Activated B cell treated with CpG ODN at 0.5 μM for 24 hours (primary cell): ENCODE measurements around the gene CAMSAP2. TPM values are rescaled to one million over a fixed set of nuclear protein-coding genes. Genes with fewer than 3 reads are reported as not detected.

Source experiments
- ATAC-seq: fragments of 200-7000 bp; cut with Tn5 transposase; one replicate; pipeline ENCODE4 v1.10.0; 2021; ENCODE audit warnings: low read depth, mild to moderate bottlenecking, moderate library complexity
- CTCF ChIA-PET: fragments of 350-600 bp; sonication (Branson Sonifier 250); formaldehyde crosslinking; loops from one replicate; lab custom pipeline; 2021; ENCODE audit warnings: antibody characterized with exemption; lab: Charles Lee
- POLR2A ChIA-PET: fragments of 350-600 bp; sonication (Branson Sonifier 250); formaldehyde crosslinking; loops from one replicate; lab custom pipeline; 2021; ENCODE audit warnings: antibody characterized with exemption; lab: Charles Lee
- DNase-seq: peaks from one replicate; pipeline ENCODE4 v3.0.0; 2022
- H3K27ac Mint-ChIP-seq: one replicate; pipeline ENCODE4 v1.8.0; 2020; ENCODE audit warnings: mixed read lengths
- H3K27me3 Mint-ChIP-seq: one replicate; pipeline ENCODE4 v1.8.0; 2021; ENCODE audit warnings: mixed read lengths
- H3K36me3 Mint-ChIP-seq: one replicate; pipeline ENCODE4 v1.8.0; 2021; ENCODE audit warnings: low read depth, mixed read lengths
- H3K4me1 Mint-ChIP-seq: one replicate; pipeline ENCODE4 v1.8.0; 2021; ENCODE audit warnings: mixed read lengths
- H3K4me3 Mint-ChIP-seq: one replicate; pipeline ENCODE4 v1.8.0; 2020; ENCODE audit warnings: mild to moderate bottlenecking, mixed read lengths
- H3K9me3 Mint-ChIP-seq: one replicate; pipeline ENCODE4 v1.8.0; 2020; ENCODE audit warnings: mixed read lengths
- CTCF ChIP-seq: fragments of 200-600 bp; IDR thresholded peaks from one replicate; pipeline ENCODE4 v1.8.0; 2022; ENCODE audit warnings: antibody characterized with exemption, mild to moderate bottlenecking
- intact Hi-C: fragments of 100-400 bp; cut with micrococcal nuclease; formaldehyde crosslinking; loops from one replicate; pipeline ENCODE4 v1.15.1; 2024
- total RNA-seq: library from RNA; stranded (reverse); gene quantifications from 2 replicates; pipeline ENCODE4 v1.2.3, GENCODE V29; 2022

The CAMSAP2 gene
- total RNA-seq, 1 donor from 2014 or later = 0.86 TPM

- H3K4me1 Mint-ChIP-seq = no peaks in the 10 kb centered on the region
- H3K36me3 Mint-ChIP-seq = no peaks in the 10 kb centered on the region
- CTCF ChIA-PET = no interaction called here
- H3K4me3 Mint-ChIP-seq = no peak overlapping the region
- DNase-seq (no peak), ATAC-seq (no peak)
- H3K27ac Mint-ChIP-seq = no peak overlapping the region
- H3K27me3 Mint-ChIP-seq = peaks cover 15% of the 10 kb centered on the region
- no peaks in the 10 kb centered on the region for H3K9me3 Mint-ChIP-seq
- intact Hi-C loops = no loop called here
- POLR2A ChIA-PET = interaction anchor here (0.9 kb wide), 1 partner anchor 9 kb away, joined by 4 read pairs; no protein-coding TSS in a partner anchor
- no peak for TF ChIP-seq CTCF
Observed at GRCh38 chr1:200762089-200762488, 23.4 kb downstream of the CAMSAP2 start.

- H3K9me3 Mint-ChIP-seq = no peaks in the 10 kb centered on the region
Observed at GRCh38 chr1:200767321-200767720, 28.6 kb downstream of the CAMSAP2 start.

GRCh38 chr1:200771625-200772555 is 33.2 kb downstream of the CAMSAP2 start:
- H3K27me3 Mint-ChIP-seq = no peaks in the 10 kb centered on the region
- H3K36me3 Mint-ChIP-seq = no peaks in the 10 kb centered on the region
- DNase-seq (no peak), ATAC-seq (no peak)
- ChIA-PET CTCF (no interaction called here), POLR2A (no interaction called here)
- no peaks in the 10 kb centered on the region for H3K9me3 Mint-ChIP-seq
- TF ChIP-seq CTCF = no peak
- intact Hi-C loops = no loop called here
- no peak overlapping the region for H3K4me3 Mint-ChIP-seq
- peaks cover 3% of the 10 kb centered on the region for H3K4me1 Mint-ChIP-seq
- no peak overlapping the region for H3K27ac Mint-ChIP-seq

More at GRCh38 chr1:200767321-200767720, 28.6 kb downstream of the CAMSAP2 start:
- intact Hi-C loops = no loop called here
- Mint-ChIP-seq H3K4me3 (no peak overlapping the region), H3K27me3 (peaks cover 7% of the 10 kb centered on the region), H3K4me1 (no peaks in the 10 kb centered on the region), H3K36me3 (no peaks in the 10 kb centered on the region), H3K27ac (no peak overlapping the region)
- CTCF ChIA-PET = no interaction called here
- POLR2A ChIA-PET = no interaction called here
- ATAC-seq (no peak), DNase-seq (no peak)
- no peak for TF ChIP-seq CTCF

- CTCF ChIA-PET = no interaction called here
- DNase-seq = no peak
- no peak for ATAC-seq
- H3K4me3 Mint-ChIP-seq = no peak overlapping the region
- TF ChIP-seq CTCF = no peak
- no peaks in the 10 kb centered on the region for H3K27me3 Mint-ChIP-seq
- H3K27ac Mint-ChIP-seq = no peak overlapping the region
- POLR2A ChIA-PET = no interaction called here
- intact Hi-C loops = no loop called here
- no peaks in the 10 kb centered on the region for H3K36me3 Mint-ChIP-seq
- H3K9me3 Mint-ChIP-seq = no peaks in the 10 kb centered on the region
- H3K4me1 Mint-ChIP-seq = peaks cover 3% of the 10 kb centered on the region
Observed at GRCh38 chr1:200774311-200774710, 35.6 kb downstream of the CAMSAP2 start.

GRCh38 chr1:200774735-200775444 is 36.2 kb downstream of the CAMSAP2 start:
- POLR2A ChIA-PET = no interaction called here
- CTCF ChIA-PET = no interaction called here

More at GRCh38 chr1:200774735-200775444, 36.2 kb downstream of the CAMSAP2 start:
- TF ChIP-seq CTCF = no peak
- Mint-ChIP-seq H3K36me3 (no peaks in the 10 kb centered on the region), H3K9me3 (no peaks in the 10 kb centered on the region), H3K4me1 (peaks cover 3% of the 10 kb centered on the region), H3K4me3 (no peak overlapping the region), H3K27me3 (no peaks in the 10 kb centered on the region), H3K27ac (no peak overlapping the region)
- no peak for DNase-seq
- intact Hi-C loops = no loop called here
- ATAC-seq = no peak
